Stimulated activated CD8-positive, alpha-beta memory T cell treated with anti-CD3 and anti-CD28 coated beads, Interleukin-2, amount 100 ng/mL, for 1 hour (primary cell): ENCODE measurements around the gene PSME4.
A peak's percentile ranks its signal among the peaks of the same experiment; 100 is the strongest.
"Not testable (repeated sequence)": the region's sequence is repeated elsewhere in the genome, so short reads cannot be mapped to it uniquely, and the experiment has no call there.

ENCODE experiments used
- DNase-seq, 2 donors: peaks; one replicate each; pipeline ENCODE4 v3.0.0-alpha.2; 2020; ENCODE audit warnings: low read depth in 2 of 2

PSME4 gene

GRCh38 chr2:53961478-53962216 is 9.1 kb downstream of the PSME4 start:
- not testable (repeated sequence) for DNase-seq

- DNase-seq: no peak
Observed at GRCh38 chr2:53960476-53960875, 10.3 kb downstream of the PSME4 start.

GRCh38 chr2:53958443-53958842 is 12.3 kb downstream of the PSME4 start:
- DNase-seq: no peak

GRCh38 chr2:53952519-53952918 is 18.3 kb downstream of the PSME4 start:
- DNase-seq: no peak

- no peak for DNase-seq
Observed at GRCh38 chr2:53949457-53949856, 21.3 kb downstream of the PSME4 start.

GRCh38 chr2:53945538-53945937 is 25.3 kb downstream of the PSME4 start:
- DNase-seq: no peak

GRCh38 chr2:53944542-53944941 is 26.3 kb downstream of the PSME4 start:
- no peak for DNase-seq

GRCh38 chr2:53942280-53942679 is 28.5 kb downstream of the PSME4 start:
- DNase-seq: no peak

GRCh38 chr2:53941749-53942148 is 29.0 kb downstream of the PSME4 start:
- DNase-seq: no peak

- no peak for DNase-seq
Observed at GRCh38 chr2:53939656-53940055, 31.1 kb downstream of the PSME4 start.

GRCh38 chr2:53938904-53939303 is 31.9 kb downstream of the PSME4 start:
- no peak for DNase-seq

- DNase-seq: no peak
Observed at GRCh38 chr2:53933329-53933728, 37.5 kb downstream of the PSME4 start.

- not testable (repeated sequence) for DNase-seq
Observed at GRCh38 chr2:53926321-53926720, 44.5 kb downstream of the PSME4 start.

GRCh38 chr2:53913721-53914120 is 57.1 kb downstream of the PSME4 start:
- peak in 1 of 2 donors; percentile 1 for DNase-seq

- no peak for DNase-seq
Observed at GRCh38 chr2:53911434-53912189, 59.2 kb downstream of the PSME4 start.

GRCh38 chr2:53907582-53907981 is 63.2 kb downstream of the PSME4 start:
- no peak for DNase-seq

GRCh38 chr2:53905396-53905795 is 65.4 kb downstream of the PSME4 start:
- DNase-seq: no peak

- no peak for DNase-seq
Observed at GRCh38 chr2:53903011-53903410, 67.8 kb downstream of the PSME4 start.

GRCh38 chr2:53901192-53901591 is 69.6 kb downstream of the PSME4 start:
- no peak for DNase-seq

- DNase-seq: no peak
Observed at GRCh38 chr2:53896864-53897263, 73.9 kb downstream of the PSME4 start.

GRCh38 chr2:53886406-53887280 is 84.2 kb downstream of the PSME4 start:
- DNase-seq: no peak

GRCh38 chr2:53884883-53885282 is 85.9 kb downstream of the PSME4 start:
- DNase-seq: no peak
